Right lobe of liver (tissue), 6 donors: Measurements from ENCODE around the gene CACNA1C. TPM values are rescaled to one million over a fixed set of nuclear protein-coding genes. Genes with fewer than 3 reads are reported as not detected.

Experiments
- ATAC-seq, 4 donors: fragments of 200-7000 bp; cut with Tn5 transposase; one replicate each; pipeline ENCODE4 v1.9.1; 2020; ENCODE audit warnings: mild to moderate bottlenecking in 4 of 4, moderate library complexity in 4 of 4
- DNase-seq, 3 donors: peaks; one replicate each; pipeline ENCODE4 v3.0.0-alpha.2; 2020
- H3K27ac ChIP-seq, 3 donors: fragments of 200-600 bp; one replicate each; pipeline ENCODE4 v1.8.0; 2022
- H3K27me3 ChIP-seq, 2 donors: fragments of 200-600 bp; one replicate each; pipeline ENCODE4 v1.8.0; 2022
- H3K36me3 ChIP-seq, 4 donors: fragments of 200-600 bp; sonication (generic) in 1 of 4; one replicate each; pipeline versions ENCODE4 v1.5.1 to v1.8.0; 2017 to 2022; ENCODE audit warnings: control low read depth in 1 of 4
- H3K4me1 ChIP-seq, 4 donors: fragments of 200-600 bp; sonication (generic) in 1 of 4; one replicate each; pipeline versions ENCODE4 v1.5.1 to v1.8.0; 2017 to 2022; ENCODE audit warnings: control low read depth in 1 of 4
- H3K4me3 ChIP-seq, 3 donors: fragments of 200-600 bp; one replicate each; pipeline ENCODE4 v1.8.0; 2022
- H3K9me3 ChIP-seq, 4 donors: fragments of 200-600 bp; sonication (generic) in 1 of 4; one replicate each; pipeline versions ENCODE4 v1.5.1 to v1.8.0; 2017 to 2022; ENCODE audit warnings: control low read depth in 1 of 4
- CTCF ChIP-seq, 4 donors: fragments of 200-600 bp in 3 of 4; fragments of 450-650 bp in 1 of 4; IDR thresholded peaks; one replicate each; pipeline versions ENCODE4 v1.5.1 to v1.8.0; 2016 to 2022; ENCODE audit warnings: antibody characterized with exemption in 4 of 4, mild to moderate bottlenecking in 2 of 4
- POLR2A ChIP-seq: fragments of 450-650 bp; IDR thresholded peaks from one replicate; pipeline ENCODE4 v1.6.1; 2017; ENCODE audit warnings: antibody characterized with exemption, mild to moderate bottlenecking
- WGBS: methylation state at CpG from one replicate; pipeline ENCODE4 v1.1.6; 2018; ENCODE audit warnings: low coverage, low lambda C conversion rate; ENCODE audit not compliant: insufficient coverage; ENCODE audit errors: missing lambda C conversion rate; 5-methylcytosine and 5-hydroxymethylcytosine counted together
- intact Hi-C, 2 donors: fragments of 100-400 bp; cut with DNase I; formaldehyde crosslinking; loops; one replicate each; pipeline versions ENCODE4 v1.11.2 to v1.14.1; 2022
- total RNA-seq, 6 experiments: library from RNA; depleted of rRNA in 2 of 6; stranded (reverse); fragments of >200 nt in 2 of 6; fragmentation: NEBNext Ultra II Directional in 3 of 6; extraction: Animal tissue kit (Norgen Biotek cat#: 25700) in 3 of 6; gene quantifications; one replicate each; pipeline versions ENCODE4 v1.1.0 to v1.2.4, GENCODE V29; 2016 to 2023
- donor health status: DM: no; HTN: yes; CAD: no.
- donor health status: DM: no; HTN: no; CAD: no.
- donor health status: DM: no; HTN: no; CAD: no.
- donor health status: DM: no; HTN: yes; CAD: no.
- donor health status: DM: no; HTN: yes; CAD: no.

The CACNA1C gene
- total RNA-seq, 6 experiments from 2014 or later: 0.18 to 1.0 (median 0.57) TPM

- TF ChIP-seq CTCF (IDR thresholded peaks at IDR 0.05): no peak
- no peak for TF ChIP-seq POLR2A
- no peaks in the 10 kb centered on the region for H3K27me3 ChIP-seq
- WGBS: 55% methylated on average over 4 of the region's 5 CpGs
- intact Hi-C loops: no loop called here
- H3K27ac ChIP-seq: no peak overlapping the region
- DNase-seq: no peak
- peak in 1 of 4 donors; percentile 33 for ATAC-seq
- H3K4me1 ChIP-seq: no peaks in the 10 kb centered on the region
- no peak overlapping the region for H3K4me3 ChIP-seq
- no peaks in the 10 kb centered on the region for H3K36me3 ChIP-seq
- H3K9me3 ChIP-seq: no peaks in the 10 kb centered on the region
Measured at GRCh38 chr12:2389079-2389790, 336.4 kb downstream of the CACNA1C start.

GRCh38 chr12:2390133-2390532, 337.3 kb downstream of the CACNA1C start:
- TF ChIP-seq POLR2A (no peak), CTCF (IDR thresholded peaks at IDR 0.05) (no peak)
- no peaks in the 10 kb centered on the region for H3K27me3 ChIP-seq
- no peak overlapping the region for H3K4me3 ChIP-seq
- H3K4me1 ChIP-seq: no peaks in the 10 kb centered on the region
- no peaks in the 10 kb centered on the region for H3K36me3 ChIP-seq
- intact Hi-C loops: no loop called here
- no peak for DNase-seq
- WGBS: 29% methylated on average over 4 of the region's 4 CpGs
- no peak for ATAC-seq
- no peak overlapping the region for H3K27ac ChIP-seq
- H3K9me3 ChIP-seq: no peaks in the 10 kb centered on the region

- intact Hi-C loops: no loop called here
- ATAC-seq: no peak
- H3K27ac ChIP-seq: no peak overlapping the region
Measured at GRCh38 chr12:2390850-2391390, 338.1 kb downstream of the CACNA1C start.

GRCh38 chr12:2391740-2392331, 339.0 kb downstream of the CACNA1C start:
- Histone ChIP-seq H3K4me3 (no peak overlapping the region), H3K27ac (no peak overlapping the region), H3K36me3 (no peaks in the 10 kb centered on the region), H3K9me3 (no peaks in the 10 kb centered on the region), H3K4me1 (no peaks in the 10 kb centered on the region), H3K27me3 (no peaks in the 10 kb centered on the region)
- ATAC-seq: no peak
- intact Hi-C loops: no loop called here
- 73% methylated on average over 9 of the region's 9 CpGs for WGBS
- TF ChIP-seq CTCF (IDR thresholded peaks at IDR 0.05): no peak
- TF ChIP-seq POLR2A: no peak
- DNase-seq: no peak

More at GRCh38 chr12:2390850-2391390, 338.1 kb downstream of the CACNA1C start:
- Histone ChIP-seq H3K4me1 (no peaks in the 10 kb centered on the region), H3K27me3 (no peaks in the 10 kb centered on the region), H3K36me3 (no peaks in the 10 kb centered on the region), H3K4me3 (no peak overlapping the region), H3K9me3 (no peaks in the 10 kb centered on the region)
- DNase-seq: peak in 1 of 3 donors; percentile 26
- no peak for TF ChIP-seq CTCF (IDR thresholded peaks at IDR 0.05)
- no peak for TF ChIP-seq POLR2A
- 65% methylated on average over 10 of the region's 10 CpGs for WGBS
